Liver (tissue), 3 donors: ENCODE data around the gene KCNN3.

ENCODE experiments used
- SP1 ChIP-seq: IDR thresholded peaks from 2 replicates; pipeline ENCODE4 v1.6.1; 2018; ENCODE audit warnings: antibody characterized with exemption, mild to moderate bottlenecking
- TAF1 ChIP-seq: conservative IDR thresholded peaks from 2 replicates; pipeline ENCODE4 v1.6.1; 2016; ENCODE audit warnings: antibody characterized with exemption, mild to moderate bottlenecking
- TF ChIP-seq, protein P1 (sequence below): fragments of 150-350 bp; IDR thresholded peaks from 2 replicates; pipeline ENCODE4 v1.5.1; 2017; ENCODE audit warnings: improper control_type of control experiment, low read depth, low read length; ENCODE audit not compliant: missing input control
- TF ChIP-seq, protein P2 (sequence below): IDR thresholded peaks from 2 replicates; pipeline ENCODE4 v1.6.1; 2016; ENCODE audit warnings: antibody characterized with exemption
- TF ChIP-seq, protein P3 (sequence below): IDR thresholded peaks from 2 replicates; pipeline ENCODE4 v1.6.1; 2016; ENCODE audit warnings: antibody characterized with exemption, mild to moderate bottlenecking
- donor health status: healthy.
- donor health status: healthy.

DNA sequence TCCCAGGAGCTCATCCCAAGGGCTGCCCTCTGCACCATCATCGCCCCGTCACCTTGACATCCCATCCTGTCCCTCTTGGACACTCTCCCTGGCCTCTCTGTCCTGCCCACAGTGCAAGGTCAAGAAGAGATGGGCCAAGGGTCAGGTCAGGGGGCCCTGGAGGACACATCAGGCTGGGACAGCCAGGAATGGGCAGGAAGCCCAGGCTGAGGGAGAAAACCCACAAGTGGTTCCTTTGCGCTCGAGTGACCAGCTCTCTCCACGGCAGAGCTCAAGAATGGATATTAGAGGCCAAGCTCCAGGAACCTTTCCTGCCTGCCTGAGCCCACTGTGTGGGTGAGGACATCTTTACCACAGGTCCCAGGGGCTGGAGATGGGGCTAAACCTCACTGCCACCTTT is 41.0 kb downstream of the KCNN3 start:
- TF ChIP-seq, protein P1, sequence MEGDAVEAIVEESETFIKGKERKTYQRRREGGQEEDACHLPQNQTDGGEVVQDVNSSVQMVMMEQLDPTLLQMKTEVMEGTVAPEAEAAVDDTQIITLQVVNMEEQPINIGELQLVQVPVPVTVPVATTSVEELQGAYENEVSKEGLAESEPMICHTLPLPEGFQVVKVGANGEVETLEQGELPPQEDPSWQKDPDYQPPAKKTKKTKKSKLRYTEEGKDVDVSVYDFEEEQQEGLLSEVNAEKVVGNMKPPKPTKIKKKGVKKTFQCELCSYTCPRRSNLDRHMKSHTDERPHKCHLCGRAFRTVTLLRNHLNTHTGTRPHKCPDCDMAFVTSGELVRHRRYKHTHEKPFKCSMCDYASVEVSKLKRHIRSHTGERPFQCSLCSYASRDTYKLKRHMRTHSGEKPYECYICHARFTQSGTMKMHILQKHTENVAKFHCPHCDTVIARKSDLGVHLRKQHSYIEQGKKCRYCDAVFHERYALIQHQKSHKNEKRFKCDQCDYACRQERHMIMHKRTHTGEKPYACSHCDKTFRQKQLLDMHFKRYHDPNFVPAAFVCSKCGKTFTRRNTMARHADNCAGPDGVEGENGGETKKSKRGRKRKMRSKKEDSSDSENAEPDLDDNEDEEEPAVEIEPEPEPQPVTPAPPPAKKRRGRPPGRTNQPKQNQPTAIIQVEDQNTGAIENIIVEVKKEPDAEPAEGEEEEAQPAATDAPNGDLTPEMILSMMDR, result no peak
- TF ChIP-seq TAF1, result no peak
- TF ChIP-seq, protein P2, sequence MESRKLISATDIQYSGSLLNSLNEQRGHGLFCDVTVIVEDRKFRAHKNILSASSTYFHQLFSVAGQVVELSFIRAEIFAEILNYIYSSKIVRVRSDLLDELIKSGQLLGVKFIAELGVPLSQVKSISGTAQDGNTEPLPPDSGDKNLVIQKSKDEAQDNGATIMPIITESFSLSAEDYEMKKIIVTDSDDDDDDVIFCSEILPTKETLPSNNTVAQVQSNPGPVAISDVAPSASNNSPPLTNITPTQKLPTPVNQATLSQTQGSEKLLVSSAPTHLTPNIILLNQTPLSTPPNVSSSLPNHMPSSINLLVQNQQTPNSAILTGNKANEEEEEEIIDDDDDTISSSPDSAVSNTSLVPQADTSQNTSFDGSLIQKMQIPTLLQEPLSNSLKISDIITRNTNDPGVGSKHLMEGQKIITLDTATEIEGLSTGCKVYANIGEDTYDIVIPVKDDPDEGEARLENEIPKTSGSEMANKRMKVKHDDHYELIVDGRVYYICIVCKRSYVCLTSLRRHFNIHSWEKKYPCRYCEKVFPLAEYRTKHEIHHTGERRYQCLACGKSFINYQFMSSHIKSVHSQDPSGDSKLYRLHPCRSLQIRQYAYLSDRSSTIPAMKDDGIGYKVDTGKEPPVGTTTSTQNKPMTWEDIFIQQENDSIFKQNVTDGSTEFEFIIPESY, result no peak
- TF ChIP-seq, protein P3, sequence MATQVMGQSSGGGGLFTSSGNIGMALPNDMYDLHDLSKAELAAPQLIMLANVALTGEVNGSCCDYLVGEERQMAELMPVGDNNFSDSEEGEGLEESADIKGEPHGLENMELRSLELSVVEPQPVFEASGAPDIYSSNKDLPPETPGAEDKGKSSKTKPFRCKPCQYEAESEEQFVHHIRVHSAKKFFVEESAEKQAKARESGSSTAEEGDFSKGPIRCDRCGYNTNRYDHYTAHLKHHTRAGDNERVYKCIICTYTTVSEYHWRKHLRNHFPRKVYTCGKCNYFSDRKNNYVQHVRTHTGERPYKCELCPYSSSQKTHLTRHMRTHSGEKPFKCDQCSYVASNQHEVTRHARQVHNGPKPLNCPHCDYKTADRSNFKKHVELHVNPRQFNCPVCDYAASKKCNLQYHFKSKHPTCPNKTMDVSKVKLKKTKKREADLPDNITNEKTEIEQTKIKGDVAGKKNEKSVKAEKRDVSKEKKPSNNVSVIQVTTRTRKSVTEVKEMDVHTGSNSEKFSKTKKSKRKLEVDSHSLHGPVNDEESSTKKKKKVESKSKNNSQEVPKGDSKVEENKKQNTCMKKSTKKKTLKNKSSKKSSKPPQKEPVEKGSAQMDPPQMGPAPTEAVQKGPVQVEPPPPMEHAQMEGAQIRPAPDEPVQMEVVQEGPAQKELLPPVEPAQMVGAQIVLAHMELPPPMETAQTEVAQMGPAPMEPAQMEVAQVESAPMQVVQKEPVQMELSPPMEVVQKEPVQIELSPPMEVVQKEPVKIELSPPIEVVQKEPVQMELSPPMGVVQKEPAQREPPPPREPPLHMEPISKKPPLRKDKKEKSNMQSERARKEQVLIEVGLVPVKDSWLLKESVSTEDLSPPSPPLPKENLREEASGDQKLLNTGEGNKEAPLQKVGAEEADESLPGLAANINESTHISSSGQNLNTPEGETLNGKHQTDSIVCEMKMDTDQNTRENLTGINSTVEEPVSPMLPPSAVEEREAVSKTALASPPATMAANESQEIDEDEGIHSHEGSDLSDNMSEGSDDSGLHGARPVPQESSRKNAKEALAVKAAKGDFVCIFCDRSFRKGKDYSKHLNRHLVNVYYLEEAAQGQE, result no peak
- no peak for TF ChIP-seq SP1
